GM18517 (cell line): ENCODE results near the gene GRIN2C.
"Not testable (repeated sequence)": the region's sequence is repeated elsewhere in the genome, so short reads cannot be mapped to it uniquely, and the experiment has no call there.

ENCODE experiments used
- ATAC-seq: cut with Tn5 transposase; IDR thresholded peaks from one replicate; pipeline ENCODE4 v1.9.1; 2021; ENCODE audit warnings: mild to moderate bottlenecking, moderate library complexity; ENCODE audit not compliant: unreplicated experiment

The GRIN2C gene

GRCh38 chr17:74859459-74860228 is at the start of gene GRIN2C:
GRIN2C (minus strand) TSS chr17:74859885; CDS start chr17:74855092, 4,793 bp downstream.
- no peak for ATAC-seq

- ATAC-seq: not testable (repeated sequence)
These were observed 49.4 kb upstream of the GRIN2C start for GRCh38 chr17:74909097-74909496.

GRCh38 chr17:74907012-74907411 is 47.3 kb upstream of the GRIN2C start:
- no peak for ATAC-seq

DNA sequence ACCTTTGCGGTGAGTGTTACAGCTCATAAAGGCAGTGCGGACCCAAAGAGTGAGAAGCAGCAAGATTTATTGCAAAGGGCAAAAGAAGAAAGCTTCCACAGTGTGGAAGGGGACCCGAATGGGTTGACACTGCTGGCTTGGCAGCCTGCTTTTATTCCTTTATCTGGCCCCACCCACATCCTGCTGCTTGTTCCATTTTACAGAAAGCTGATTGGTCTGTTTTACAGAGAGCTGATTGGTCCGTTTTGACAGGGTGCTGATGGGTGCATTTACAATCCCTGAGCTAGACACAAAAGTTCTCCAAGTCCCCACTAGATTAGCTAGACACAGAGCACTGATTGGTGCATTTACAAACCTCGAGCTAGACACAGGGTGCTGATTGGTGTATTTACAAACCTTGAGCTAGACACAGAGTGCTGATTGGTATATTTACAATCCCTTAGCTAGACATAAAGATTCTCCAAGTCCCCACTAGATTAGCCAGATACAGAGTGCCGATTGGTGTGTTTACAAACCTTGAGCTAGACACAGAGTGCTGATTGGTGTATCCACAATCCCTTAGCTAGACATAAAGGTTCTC is 46.6 kb upstream of the GRIN2C start:
- not testable (repeated sequence) for ATAC-seq

- no peak for ATAC-seq
These were observed 45.2 kb upstream of the GRIN2C start for GRCh38 chr17:74904687-74905409.

DNA sequence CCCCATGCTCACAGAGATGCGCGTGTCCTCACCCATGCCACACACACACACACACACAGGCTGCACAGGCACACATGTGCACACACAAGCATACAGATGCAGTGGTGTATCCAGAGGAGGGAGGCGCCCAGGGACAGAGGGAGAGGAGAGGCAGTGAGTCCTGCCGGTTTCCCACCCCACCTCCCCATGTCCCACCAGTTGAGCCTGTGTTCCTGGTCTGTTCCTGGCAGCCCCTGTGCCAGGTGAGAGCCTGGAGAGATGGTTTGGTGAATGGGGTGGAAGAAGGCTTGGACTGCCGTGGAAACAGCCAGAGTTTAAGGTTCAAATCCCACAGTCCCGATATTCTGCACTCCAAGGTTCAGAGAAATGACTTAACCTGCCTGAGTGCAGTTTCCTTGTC is 44.0 kb upstream of the GRIN2C start:
- ATAC-seq: no peak

DNA sequence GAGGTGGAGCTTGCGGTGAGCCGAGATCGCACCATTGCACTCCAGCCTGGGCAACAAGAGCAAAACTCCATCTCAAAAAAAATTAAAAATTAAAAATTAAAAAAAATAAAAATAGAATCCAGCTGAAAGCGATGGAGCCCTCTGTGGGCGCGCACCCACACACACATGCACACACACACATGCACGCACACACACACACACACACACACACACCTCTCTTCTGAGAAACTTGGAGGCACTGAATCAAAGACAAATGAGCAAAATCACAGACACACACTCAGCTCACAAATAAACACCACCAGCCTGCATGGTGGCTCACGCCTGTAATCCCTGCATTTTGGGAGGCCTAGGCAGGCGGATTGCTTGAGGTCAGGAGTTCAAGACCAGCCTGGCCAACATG is 43.3 kb upstream of the GRIN2C start:
- no peak for ATAC-seq

GRCh38 chr17:74901353-74902135 is 41.9 kb upstream of the GRIN2C start:
- no peak for ATAC-seq

GRCh38 chr17:74900208-74900607 is 40.5 kb upstream of the GRIN2C start:
- ATAC-seq: no peak

DNA sequence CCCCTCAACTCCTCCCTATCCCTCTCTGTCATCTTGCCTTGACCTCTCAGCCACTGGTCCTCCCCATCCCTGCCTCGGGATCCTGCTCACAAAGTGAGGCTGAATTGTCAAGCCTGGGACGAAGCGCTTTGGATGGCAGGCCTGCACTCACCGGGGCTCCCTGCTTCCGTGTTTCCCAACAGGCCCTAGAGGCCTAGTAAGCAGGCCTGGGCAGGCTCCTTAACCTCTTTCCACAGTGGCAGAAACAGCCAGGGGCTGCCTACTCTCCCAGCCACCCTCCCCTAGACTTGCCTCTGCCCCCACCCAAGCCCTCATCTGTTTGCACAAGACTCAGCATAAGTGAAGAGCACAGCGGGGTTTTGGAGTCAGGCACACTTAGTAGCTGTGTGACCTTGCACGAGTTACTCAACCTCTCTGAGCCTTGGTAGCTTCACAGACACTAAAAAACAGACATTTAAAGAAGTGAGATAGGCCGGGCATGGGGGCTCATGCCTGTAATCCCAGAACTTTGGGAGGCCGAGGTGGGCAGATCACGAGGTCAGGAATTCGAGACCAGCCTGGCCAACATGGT is 38.8 kb upstream of the GRIN2C start:
- ATAC-seq: no peak

- no peak for ATAC-seq
These were observed 34.4 kb upstream of the GRIN2C start for GRCh38 chr17:74893936-74894671.

DNA sequence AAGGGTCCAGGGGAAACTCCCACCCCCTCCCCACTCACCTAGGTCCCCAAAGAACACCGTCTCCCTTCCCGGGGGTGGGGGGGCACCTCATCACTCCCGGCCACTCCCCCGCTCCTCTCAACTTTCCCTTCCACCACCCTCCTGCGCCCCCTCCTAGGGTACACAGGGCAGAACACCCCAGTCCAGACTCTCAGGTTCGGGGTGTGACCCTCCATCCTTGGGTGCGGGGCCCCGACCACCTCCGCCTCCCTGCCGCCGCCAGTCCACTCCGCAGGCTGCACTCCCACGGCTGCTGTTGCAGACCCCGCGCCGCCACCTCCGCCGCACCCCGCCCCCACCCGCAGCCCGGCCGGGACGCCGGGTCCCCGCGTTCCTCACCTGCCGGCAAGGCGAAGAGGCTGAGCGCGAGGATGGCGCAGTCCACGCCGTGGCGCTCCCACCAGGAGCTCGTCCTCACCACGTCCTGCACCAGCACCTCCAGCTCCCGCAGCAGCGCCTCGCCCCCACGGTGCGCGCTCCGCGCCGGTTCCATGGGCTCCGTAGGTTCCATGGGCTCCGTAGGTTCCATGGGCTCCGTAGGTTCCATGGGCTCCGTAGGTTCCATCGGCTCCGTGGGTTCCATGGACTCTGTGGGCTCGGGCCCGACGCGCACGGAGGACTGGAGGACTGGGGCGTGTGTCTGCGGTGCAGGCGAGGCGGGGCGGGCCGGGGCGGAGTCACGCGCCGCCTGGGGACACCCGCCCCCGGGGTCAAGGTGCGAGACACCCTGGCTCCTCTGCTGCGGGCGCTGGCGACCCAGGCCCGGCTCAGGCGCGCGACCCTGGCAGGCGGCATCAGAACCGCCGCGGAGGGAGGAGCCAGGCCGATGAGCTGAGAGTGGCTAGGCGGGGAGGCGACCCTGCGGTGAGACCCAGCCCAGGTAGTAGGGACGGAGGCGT is 33.6 kb upstream of the GRIN2C start, which contains the start of gene FADS6:
TSS of gene FADS6 (minus strand) at position 660 of the 938 bp plus-strand sequence. CDS start at position 622, 38 bp downstream.
- no peak for ATAC-seq

DNA sequence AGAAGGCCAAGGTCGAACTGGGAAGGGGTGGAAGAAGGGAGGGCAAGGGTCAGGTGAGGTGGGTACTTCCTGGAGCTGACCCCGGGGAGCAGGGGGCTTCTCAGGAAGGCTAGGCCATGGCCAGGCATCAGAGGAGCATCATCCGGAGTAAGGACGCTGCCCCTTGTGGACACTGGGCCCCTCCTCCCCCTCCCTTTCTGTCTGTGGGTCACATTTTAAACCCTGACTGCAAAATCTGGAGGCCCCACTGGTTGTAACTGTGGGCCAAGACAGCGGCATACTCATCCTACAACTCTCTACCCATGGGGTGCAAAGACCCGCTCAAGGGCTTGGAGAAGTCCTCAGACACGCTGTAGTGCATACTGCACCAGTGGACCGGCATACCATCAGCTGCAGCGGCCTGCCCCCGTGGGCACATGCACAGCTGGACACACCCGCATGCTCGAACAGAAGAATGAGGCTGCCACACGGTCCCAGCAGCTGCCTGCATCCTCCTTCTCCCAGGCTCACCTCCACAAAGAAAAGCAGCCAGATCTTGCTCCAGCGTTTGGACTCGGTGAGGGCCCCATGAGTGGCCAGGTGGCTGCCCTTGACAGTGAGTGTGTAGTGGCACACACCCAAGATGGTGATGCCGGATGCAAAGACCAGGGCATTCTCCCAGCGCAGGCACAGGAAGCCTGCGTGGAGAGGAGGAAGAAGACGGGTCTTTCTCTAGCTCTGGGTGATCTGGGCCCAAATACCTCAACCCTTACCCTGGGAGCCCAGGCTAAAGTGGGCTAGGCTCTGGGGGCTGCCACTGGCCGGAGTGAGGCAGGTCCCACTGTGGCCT is 32.5 kb upstream of the GRIN2C start:
- no peak for ATAC-seq

GRCh38 chr17:74890554-74890953 is 30.9 kb upstream of the GRIN2C start:
- ATAC-seq: no peak

- ATAC-seq: no peak
These were observed 28.8 kb upstream of the GRIN2C start for GRCh38 chr17:74888469-74888868.

DNA sequence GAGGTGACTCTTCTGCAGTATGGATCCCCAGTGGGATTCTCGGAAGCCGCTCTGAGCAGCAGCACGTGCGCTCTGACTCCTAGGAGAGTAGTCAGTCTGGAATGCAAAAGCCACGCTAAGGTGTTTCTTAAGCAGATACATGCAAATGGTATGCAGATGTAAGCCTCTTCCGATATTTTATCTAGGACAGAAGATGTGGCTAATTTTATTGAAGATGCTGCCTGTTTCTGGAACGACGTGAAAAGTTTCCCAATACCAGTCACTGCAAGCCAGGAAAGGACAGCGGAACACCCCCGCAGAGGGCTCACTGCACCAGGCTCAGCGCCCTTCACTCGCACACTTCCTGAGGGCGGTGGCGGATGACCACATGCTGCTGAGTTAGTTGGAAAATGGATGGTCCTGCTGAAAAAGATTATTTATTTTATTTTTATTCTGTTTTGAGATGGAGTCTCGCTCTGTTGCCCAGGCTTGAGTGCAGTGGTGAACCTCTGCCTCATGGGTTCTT is 23.6 kb upstream of the GRIN2C start:
- ATAC-seq: no peak

GRCh38 chr17:74882517-74883240 is 23.0 kb upstream of the GRIN2C start:
- ATAC-seq: no peak
